ENCODE results near the gene ASB16.

Gene ASB16

DNA sequence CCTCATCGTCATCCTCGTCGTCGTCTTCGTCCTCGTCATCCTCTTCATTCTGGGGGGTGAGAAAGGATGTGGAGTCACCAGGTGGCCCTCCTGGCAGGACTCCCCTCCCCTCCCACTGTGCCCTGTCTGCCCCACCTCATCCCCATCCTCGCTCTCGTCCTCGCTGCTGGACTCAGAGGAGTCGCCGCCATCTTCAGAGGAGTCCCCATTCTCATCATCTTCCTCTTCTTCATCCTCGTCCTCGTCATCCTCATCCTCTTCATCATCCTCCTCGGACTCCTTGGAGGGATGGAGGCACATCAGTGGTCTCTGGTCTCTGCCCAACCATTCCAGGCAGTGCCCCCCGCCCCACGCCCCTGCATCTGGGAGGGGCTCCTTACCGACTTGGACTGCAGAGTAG, 36.8 kb downstream of the ASB16 start:
- Histone ChIP-seq H3K4me3 (no peak overlapping the region), H3K36me3 (peaks cover 65% of the 10 kb centered on the region)

DNA sequence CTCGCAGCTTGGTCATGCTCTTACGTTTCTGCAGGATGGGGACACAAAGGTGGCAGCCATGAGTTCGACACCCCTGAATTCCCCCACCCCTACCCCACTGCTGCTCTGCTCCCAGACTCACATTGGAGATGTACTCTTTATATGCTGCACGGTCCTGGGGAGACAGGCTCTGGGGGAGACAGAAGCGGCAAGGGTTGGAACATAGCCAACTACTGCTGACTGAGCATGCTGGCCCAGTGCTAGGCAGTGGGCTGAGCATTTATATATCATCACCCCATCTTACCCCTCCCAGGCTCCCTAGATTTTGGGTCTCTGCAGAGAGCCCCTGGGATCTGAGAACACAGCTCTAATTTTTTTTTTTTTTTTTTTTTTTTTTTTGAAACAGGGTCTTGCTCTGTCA, 37.2 kb downstream of the ASB16 start:
- peaks cover 45% of the 10 kb centered on the region for H3K4me1 ChIP-seq
- no peaks in the 10 kb centered on the region for H3K9me3 ChIP-seq
- 0 out of 2 replicates have a peak overlapping the region, but pooled peaks have one; percentile 6 for H3K9ac ChIP-seq
- no peak overlapping the region for H3K4me3 ChIP-seq
- no peak for TF ChIP-seq Cebpa-rat (IDR thresholded peaks at IDR 0.05)
- H3K4me2 ChIP-seq = no peak overlapping the region
- peaks cover 69% of the 10 kb centered on the region for H3K36me3 ChIP-seq
- H4K20me1 ChIP-seq = peaks cover 38% of the 10 kb centered on the region
- no peak overlapping the region for H3K27ac ChIP-seq
- H3K27me3 ChIP-seq = no peaks in the 10 kb centered on the region

More for the DNA sequence above, 36.8 kb downstream of the ASB16 start:
- H4K20me1 ChIP-seq = peaks cover 35% of the 10 kb centered on the region
- no peaks in the 10 kb centered on the region for H3K9me3 ChIP-seq
- H3K4me1 ChIP-seq = peaks cover 45% of the 10 kb centered on the region
- H3K27ac ChIP-seq = no peak overlapping the region
- no peak for TF ChIP-seq Cebpa-rat (IDR thresholded peaks at IDR 0.05)
- H3K4me2 ChIP-seq = no peak overlapping the region
- H3K27me3 ChIP-seq = no peaks in the 10 kb centered on the region
- no peak overlapping the region for H3K9ac ChIP-seq

DNA sequence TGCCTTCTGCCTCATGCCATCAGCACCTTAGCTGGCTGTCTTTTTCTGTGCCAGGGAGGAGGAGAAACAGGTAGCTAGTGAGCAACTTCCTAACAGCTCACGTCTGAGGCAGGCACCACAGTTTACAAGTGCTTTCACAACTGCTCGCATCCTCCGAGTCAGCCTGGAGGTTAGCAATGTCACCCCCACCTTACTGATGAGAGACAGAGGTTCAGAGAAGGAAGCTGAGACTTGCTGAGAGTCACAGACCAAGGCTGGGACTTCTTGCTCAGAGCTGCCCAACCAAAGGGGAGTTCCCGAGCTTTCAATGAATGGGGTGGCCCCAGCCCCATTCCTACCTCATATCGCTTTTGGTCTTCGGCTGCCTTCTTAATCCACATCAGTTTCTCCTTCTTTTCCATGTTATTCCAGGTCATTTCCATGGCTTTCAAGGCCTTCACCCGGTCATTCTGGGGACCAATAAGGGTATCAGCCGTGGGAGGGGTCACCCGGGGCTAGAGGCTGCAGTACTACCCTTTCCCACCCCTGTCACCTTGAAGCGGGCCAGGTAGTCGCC, 39.4 kb downstream of the ASB16 start:
- H3K27ac ChIP-seq = peak overlapping the region; percentile 86; the same call in 1 of the 2 replicates
- TF ChIP-seq Cebpa-rat (IDR thresholded peaks at IDR 0.05) = no peak

DNA sequence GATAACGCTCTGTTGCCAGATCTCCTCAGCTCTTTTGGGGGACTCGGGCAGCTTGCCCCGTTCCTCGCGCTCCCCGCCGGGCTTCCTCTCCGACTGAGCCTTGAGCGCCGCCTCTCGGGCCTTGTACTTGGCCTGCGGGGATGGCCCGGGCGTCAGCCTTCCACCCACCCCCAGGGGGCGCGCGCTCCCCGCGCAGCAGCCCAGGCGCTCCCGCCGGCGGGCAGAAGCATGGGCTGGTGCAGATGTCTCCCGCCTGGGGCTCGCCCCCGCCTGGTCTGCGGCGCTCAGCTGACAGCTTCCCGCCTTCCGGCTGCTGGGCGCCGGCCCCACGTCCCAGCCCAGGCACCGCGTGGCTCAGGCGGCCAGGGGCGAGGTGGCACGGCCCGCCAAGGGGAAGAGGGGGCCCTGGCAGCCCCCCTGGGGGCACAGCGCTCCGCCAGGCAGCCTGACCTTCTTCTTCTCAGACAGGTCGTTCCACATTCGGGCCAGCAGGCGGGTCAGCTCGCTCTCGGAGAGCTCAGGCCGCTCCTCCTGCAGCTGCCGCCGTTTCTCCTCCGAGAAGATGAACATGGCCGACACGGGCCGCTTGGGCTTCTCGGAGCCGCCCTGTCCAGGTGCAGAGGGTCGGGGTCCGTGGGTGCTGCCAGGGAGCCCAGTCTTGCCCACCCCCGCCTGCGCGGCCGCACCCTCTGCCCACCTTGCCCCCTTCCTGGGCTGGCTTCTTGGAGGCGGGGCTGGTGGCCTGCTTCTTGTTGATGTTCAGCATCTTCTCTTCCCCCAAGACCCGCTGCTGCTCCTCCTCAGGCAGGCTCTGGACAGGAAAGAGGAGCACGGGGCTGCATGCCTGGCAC, 40.1 kb downstream of the ASB16 start:
- H3K36me3 ChIP-seq = peaks cover 96% of the 10 kb centered on the region
- H3K27ac ChIP-seq = peak overlapping the region; percentile 86
- H3K9ac ChIP-seq = peak overlapping the region; percentile 78
- H3K4me3 ChIP-seq = peak overlapping the region; percentile 41
- TF ChIP-seq Cebpa-rat (IDR thresholded peaks at IDR 0.05) = no peak
- H3K4me2 ChIP-seq = peak overlapping the region; percentile 76
- no peaks in the 10 kb centered on the region for H3K9me3 ChIP-seq
- no peaks in the 10 kb centered on the region for H3K27me3 ChIP-seq
- peaks cover 58% of the 10 kb centered on the region for H3K4me1 ChIP-seq
- H4K20me1 ChIP-seq = peaks cover 65% of the 10 kb centered on the region

More for the DNA sequence above, 39.4 kb downstream of the ASB16 start:
- Histone ChIP-seq H3K36me3 (peaks cover 90% of the 10 kb centered on the region), H4K20me1 (peaks cover 59% of the 10 kb centered on the region), H3K9ac (peak overlapping the region; percentile 34; the same call in 1 of the 2 replicates), H3K27me3 (no peaks in the 10 kb centered on the region), H3K9me3 (no peaks in the 10 kb centered on the region), H3K4me2 (peak overlapping the region; percentile 76), H3K4me1 (peaks cover 51% of the 10 kb centered on the region), H3K4me3 (no peak overlapping the region)

DNA sequence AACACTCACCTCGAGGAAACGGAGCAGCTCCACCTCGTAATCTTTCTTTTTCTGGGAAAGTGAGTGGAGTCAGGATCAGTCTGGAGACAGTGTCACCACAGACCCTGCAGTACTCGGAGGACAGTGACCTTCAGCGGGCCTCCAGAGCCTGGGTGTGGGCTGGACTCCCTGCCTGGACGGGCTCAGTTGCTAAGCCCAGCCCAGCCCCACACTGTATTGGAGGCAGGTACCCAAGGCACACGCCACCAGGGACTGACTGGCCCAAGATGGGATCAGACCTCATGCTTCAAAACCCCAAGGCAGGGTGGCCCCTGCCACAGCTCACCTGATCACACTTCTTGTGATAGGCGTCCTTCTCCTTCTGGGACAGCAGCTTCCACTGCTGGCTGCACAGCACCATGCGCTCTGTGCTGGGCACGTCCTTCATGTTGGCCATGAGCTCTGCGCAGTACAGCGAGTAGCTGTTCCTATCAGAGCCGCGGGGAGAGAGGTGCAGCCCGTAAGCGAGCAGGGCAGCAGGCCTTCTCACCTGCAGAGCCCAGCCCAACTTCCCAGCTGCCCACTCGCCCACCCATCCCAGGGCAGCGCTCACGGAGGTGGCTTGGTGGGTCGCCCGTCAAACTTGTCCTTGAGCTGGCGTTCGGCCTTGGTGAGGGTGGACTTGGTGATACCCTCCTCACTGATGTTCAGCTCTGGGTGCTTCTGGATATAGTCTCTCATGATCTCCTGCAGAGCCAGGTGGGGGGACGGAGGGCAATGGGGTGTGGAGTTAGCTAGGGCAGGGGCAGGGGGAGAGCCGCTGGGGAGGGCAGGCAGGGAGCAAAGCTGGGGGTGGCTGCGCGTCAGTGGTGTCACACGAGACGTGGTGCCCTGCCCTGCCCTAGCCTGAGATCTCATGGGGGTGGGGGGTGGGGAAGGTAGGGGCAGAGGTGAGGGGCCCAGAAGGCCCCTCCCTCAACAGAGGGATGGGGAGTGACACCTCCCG, 41.1 kb downstream of the ASB16 start:
- Histone ChIP-seq H3K4me3 (no peak overlapping the region), H3K4me1 (peaks cover 68% of the 10 kb centered on the region), H3K27me3 (no peaks in the 10 kb centered on the region), H3K4me2 (peak overlapping the region; percentile 76), H3K27ac (peak overlapping the region; percentile 86), H4K20me1 (peaks cover 67% of the 10 kb centered on the region), H3K36me3 (peaks cover 96% of the 10 kb centered on the region), H3K9ac (peak overlapping the region; percentile 78), H3K9me3 (no peaks in the 10 kb centered on the region)
- TF ChIP-seq Cebpa-rat (IDR thresholded peaks at IDR 0.05) = no peak

DNA sequence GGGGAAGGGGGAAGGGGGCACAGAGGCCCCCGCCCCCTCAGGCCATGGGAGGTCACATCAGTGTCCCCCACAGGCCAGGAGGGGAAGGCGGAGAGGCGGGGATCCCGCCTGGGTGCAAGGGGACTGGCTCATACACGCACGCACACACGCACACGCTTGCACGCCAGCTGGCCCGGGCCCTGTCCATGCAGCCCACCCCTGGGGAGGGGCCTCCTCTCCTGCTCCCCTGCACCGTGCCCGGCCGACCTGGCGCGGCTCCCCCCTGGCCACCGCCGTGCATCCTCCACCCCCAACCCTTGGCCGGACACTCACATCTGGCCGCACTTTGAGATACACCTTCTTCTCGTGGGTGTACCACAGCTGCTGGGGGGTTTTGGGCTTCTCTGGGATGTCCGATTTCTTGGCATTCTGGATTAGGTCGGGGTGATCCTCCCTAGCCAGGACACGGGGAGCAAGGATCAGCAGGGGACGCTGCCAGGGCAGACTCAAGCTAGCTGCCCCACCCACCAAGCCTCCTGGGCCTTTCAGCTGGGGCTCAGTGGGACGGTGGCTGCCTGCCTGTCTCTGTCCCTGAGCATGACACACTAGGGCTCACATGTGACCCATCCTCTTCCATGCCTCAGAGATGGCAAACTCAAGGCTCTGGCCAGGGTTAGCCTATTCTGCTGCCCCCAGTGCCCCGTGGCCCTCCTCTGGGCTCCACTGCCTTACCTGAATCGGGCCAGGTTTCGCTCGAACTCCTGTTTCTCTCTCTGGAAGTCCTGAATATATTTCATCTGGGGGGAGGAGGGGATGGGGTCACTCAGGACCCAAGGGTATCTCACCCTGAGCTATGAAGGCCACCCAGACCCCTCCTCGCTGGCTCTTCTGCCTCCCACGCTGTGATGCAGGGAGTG, 42.3 kb downstream of the ASB16 start:
- no peaks in the 10 kb centered on the region for H3K27me3 ChIP-seq
- H3K9ac ChIP-seq = peak overlapping the region; percentile 52
- peaks cover 79% of the 10 kb centered on the region for H4K20me1 ChIP-seq
- peak overlapping the region; percentile 12; the same call in 1 of the 2 replicates for H3K27ac ChIP-seq
- no peak overlapping the region for H3K4me3 ChIP-seq
- H3K9me3 ChIP-seq = no peaks in the 10 kb centered on the region
- peak overlapping the region; percentile 18 for H3K4me2 ChIP-seq
- peaks cover 80% of the 10 kb centered on the region for H3K4me1 ChIP-seq
- peaks cover 91% of the 10 kb centered on the region for H3K36me3 ChIP-seq
- TF ChIP-seq Cebpa-rat (IDR thresholded peaks at IDR 0.05) = no peak

DNA sequence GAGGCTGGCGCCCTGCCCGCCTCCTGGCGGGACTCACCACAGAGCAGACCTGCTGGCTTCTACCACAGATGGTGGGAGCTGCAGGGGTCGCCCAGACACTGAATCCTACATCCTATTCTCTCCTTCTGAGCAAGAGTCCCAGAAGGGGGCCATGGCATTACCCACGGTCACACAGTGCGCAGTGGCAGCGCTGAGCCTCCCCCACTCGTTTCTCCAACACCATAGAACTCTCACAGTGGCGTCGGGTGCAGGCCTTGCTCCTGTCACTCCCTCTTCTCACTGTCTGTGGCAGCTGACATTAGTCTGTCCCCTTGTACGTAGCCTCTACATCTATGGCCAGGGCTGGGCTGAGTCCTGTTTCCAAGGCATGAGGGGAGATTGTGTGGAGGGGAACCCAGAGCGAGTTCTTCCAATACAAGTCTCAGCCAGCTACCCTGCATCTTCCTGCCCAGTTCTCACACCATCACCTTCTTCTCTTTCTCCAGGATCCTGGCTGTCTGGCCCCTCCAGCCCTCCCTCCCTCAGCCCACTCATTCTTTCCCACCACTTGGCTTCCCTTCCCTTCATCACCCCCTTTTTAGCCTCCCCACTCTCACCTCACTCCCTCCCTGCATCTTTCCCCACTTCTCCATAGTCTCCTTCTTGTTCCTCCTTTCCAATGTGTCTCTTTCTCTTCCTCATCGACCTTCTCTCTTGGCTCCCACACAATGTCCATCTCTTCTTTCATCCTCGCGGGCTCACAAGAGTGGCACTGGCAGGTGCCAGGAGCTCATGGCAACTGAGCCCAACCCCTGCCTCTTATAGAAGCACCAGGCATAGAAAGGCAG, 43.1 kb downstream of the ASB16 start:
- no peaks in the 10 kb centered on the region for H3K27me3 ChIP-seq
- 0 out of 2 replicates have a peak overlapping the region, but pooled peaks have one; percentile 12 for H3K27ac ChIP-seq
- peak overlapping the region; percentile 18 for H3K4me2 ChIP-seq
- peaks cover 84% of the 10 kb centered on the region for H4K20me1 ChIP-seq
- peak overlapping the region; percentile 52 for H3K9ac ChIP-seq
- peaks cover 82% of the 10 kb centered on the region for H3K36me3 ChIP-seq
- no peak for TF ChIP-seq Cebpa-rat (IDR thresholded peaks at IDR 0.05)
- H3K4me1 ChIP-seq = peaks cover 80% of the 10 kb centered on the region
- H3K4me3 ChIP-seq = no peak overlapping the region
- no peaks in the 10 kb centered on the region for H3K9me3 ChIP-seq

DNA sequence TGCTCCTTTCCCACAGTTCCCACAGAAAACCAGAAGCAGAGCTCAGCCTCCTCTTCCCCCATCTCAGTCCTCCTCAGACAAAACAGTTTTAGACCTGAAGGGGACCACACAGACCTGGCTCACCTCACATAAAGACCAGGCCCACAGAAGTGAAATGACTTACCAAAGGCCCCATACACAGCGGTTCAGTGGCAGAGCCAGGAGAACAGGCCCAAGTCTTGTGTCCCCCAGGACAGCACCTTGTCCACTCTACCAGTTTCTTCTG, 43.7 kb downstream of the ASB16 start:
- Histone ChIP-seq H3K27ac (no peak overlapping the region), H3K9ac (no peak overlapping the region; the same call in 1 of the 2 replicates), H3K4me1 (peaks cover 80% of the 10 kb centered on the region)

More for the DNA sequence above, 43.7 kb downstream of the ASB16 start:
- no peak for TF ChIP-seq Cebpa-rat (IDR thresholded peaks at IDR 0.05)
- H4K20me1 ChIP-seq = peaks cover 83% of the 10 kb centered on the region
- no peaks in the 10 kb centered on the region for H3K9me3 ChIP-seq
- no peak overlapping the region for H3K4me2 ChIP-seq
- no peaks in the 10 kb centered on the region for H3K27me3 ChIP-seq
- H3K4me3 ChIP-seq = no peak overlapping the region
- H3K36me3 ChIP-seq = peaks cover 77% of the 10 kb centered on the region

Measured in BLaER1 (cell line).